NK-92 treated with Interleukin-12 subunit alpha and Interleukin-12 subunit beta, amount 100 ng/mL, for 24 hours (cell line): ENCODE measurements around the gene PCLO.

ENCODE experiments used
- DNase-seq: peaks from one replicate; lab custom pipeline; 2025; lab: John Stamatoyannopoulos, UW

Gene PCLO

GRCh38 chr7:82823073-82823472, 339.6 kb downstream of the PCLO start:
- no peak for DNase-seq

GRCh38 chr7:82821037-82821436, 341.6 kb downstream of the PCLO start:
- no peak for DNase-seq

- no peak for DNase-seq
Observed at GRCh38 chr7:82818171-82818570, 344.5 kb downstream of the PCLO start.

GRCh38 chr7:82816272-82816671, 346.4 kb downstream of the PCLO start:
- no peak for DNase-seq

- DNase-seq = no peak
Observed at GRCh38 chr7:82810558-82811259, 352.0 kb downstream of the PCLO start.

GRCh38 chr7:82808633-82809032, 354.1 kb downstream of the PCLO start:
- DNase-seq = no peak

GRCh38 chr7:82805527-82805960, 357.1 kb downstream of the PCLO start:
- DNase-seq = no peak

- DNase-seq = no peak
Observed at GRCh38 chr7:82803411-82803810, 359.3 kb downstream of the PCLO start.

GRCh38 chr7:82789883-82790609, 372.6 kb downstream of the PCLO start:
- DNase-seq = no peak

GRCh38 chr7:82778021-82778420, 384.7 kb downstream of the PCLO start:
- DNase-seq = no peak

GRCh38 chr7:82762880-82763279, 399.8 kb downstream of the PCLO start:
- no peak for DNase-seq

- DNase-seq = no peak
Observed at GRCh38 chr7:82760831-82761230, 401.9 kb downstream of the PCLO start.

GRCh38 chr7:82760074-82760473, 402.6 kb downstream of the PCLO start:
- no peak for DNase-seq

GRCh38 chr7:82755705-82756551, 406.8 kb downstream of the PCLO start:
- no peak for DNase-seq

- no peak for DNase-seq
Observed at GRCh38 chr7:82750007-82750406, 412.7 kb downstream of the PCLO start.

GRCh38 chr7:82745820-82746219, 416.9 kb downstream of the PCLO start:
- no peak for DNase-seq

GRCh38 chr7:82745117-82745516, 417.6 kb downstream of the PCLO start:
- no peak for DNase-seq

GRCh38 chr7:82742163-82742562, 420.5 kb downstream of the PCLO start:
- no peak for DNase-seq

- no peak for DNase-seq
Observed at GRCh38 chr7:82741493-82741892, 421.2 kb downstream of the PCLO start.

- no peak for DNase-seq
Observed at GRCh38 chr7:82740246-82740848, 422.3 kb downstream of the PCLO start.

GRCh38 chr7:82736633-82737032, 426.1 kb downstream of the PCLO start:
- no peak for DNase-seq

GRCh38 chr7:82732677-82733076, 430.0 kb downstream of the PCLO start:
- no peak for DNase-seq
